HG03175 (cell line): Measurements from ENCODE around the gene CRABP2.

Experiments used
- ATAC-seq: cut with Tn5 transposase; IDR thresholded peaks from one replicate; pipeline ENCODE4 v1.9.1; 2021; ENCODE audit warnings: mild to moderate bottlenecking, moderate library complexity; ENCODE audit not compliant: unreplicated experiment

Gene CRABP2

GRCh38 chr1:156692925-156693847 is 12.2 kb downstream of the CRABP2 start:
- no peak for ATAC-seq

DNA sequence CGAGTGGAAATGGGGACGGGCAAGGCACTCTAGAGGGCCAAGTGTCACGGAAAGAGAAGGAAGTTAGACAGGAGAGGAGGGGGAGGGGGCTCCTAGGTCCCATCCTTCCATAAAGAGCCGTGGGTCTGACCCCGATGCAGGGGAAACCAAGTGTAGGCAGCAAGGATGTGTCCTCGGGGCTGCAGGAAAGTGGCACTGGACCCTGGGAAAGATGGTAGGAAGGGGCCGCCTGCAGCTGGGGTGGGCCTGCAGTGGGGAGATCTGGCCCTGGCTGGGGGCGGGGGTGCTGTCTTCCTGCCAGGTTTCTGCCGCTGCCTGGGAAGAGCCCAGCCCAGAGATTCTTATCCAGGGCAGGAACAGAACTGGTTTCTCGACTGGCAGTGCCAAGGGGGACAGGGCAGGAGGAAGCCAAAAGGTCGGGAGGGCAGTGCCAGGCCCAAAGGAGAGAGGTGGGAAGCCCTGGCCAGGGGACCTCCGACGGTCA is 12.9 kb downstream of the CRABP2 start:
- ATAC-seq = no peak

GRCh38 chr1:156691665-156692440 is 13.5 kb downstream of the CRABP2 start:
- no peak for ATAC-seq

- ATAC-seq = no peak
Observed at GRCh38 chr1:156691191-156691590, 14.2 kb downstream of the CRABP2 start.

GRCh38 chr1:156690675-156691036 is 14.7 kb downstream of the CRABP2 start:
- no peak for ATAC-seq

DNA sequence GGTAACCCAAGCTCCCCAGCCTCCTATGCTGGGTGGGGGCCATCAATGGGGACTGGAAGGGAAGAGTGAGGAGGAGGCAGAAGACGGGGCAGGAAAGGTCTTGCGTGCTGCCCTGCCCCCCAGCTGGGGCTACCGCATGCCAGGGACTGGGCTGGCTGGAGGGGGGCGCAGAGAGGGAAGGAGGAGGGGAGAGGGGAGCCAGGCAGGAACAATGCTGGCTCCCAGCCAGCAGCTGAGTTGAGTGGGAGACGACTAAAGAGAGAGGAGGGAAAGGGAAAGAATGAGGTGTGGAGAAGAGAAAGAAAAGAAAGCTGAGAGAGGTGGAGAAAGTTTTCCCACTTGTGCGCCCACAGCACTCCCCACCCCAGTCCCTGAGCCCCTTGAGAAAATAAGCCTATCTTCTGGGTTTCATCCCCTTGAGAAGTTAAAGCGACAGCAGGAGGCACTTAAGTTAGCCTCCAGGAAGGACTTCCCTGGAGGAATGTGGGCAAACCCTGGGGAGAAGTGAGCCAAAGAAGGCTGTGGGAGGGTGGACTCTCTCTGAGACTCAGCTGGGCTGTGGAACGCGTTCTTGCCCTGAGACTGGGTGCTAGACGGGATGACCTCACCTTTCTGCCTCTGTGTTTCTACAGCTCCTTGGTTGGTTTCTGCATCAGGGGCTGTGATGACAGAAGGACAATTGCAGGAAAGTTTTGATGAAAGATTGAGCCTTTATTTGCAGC is 15.3 kb downstream of the CRABP2 start:
- ATAC-seq = no peak

- ATAC-seq = peak; percentile 69
Observed at GRCh38 chr1:156689035-156689952, 16.1 kb downstream of the CRABP2 start.

GRCh38 chr1:156684227-156684782 is 21.1 kb downstream of the CRABP2 start:
- no peak for ATAC-seq

- ATAC-seq = no peak
Observed at GRCh38 chr1:156682166-156682890, 23.1 kb downstream of the CRABP2 start.

DNA sequence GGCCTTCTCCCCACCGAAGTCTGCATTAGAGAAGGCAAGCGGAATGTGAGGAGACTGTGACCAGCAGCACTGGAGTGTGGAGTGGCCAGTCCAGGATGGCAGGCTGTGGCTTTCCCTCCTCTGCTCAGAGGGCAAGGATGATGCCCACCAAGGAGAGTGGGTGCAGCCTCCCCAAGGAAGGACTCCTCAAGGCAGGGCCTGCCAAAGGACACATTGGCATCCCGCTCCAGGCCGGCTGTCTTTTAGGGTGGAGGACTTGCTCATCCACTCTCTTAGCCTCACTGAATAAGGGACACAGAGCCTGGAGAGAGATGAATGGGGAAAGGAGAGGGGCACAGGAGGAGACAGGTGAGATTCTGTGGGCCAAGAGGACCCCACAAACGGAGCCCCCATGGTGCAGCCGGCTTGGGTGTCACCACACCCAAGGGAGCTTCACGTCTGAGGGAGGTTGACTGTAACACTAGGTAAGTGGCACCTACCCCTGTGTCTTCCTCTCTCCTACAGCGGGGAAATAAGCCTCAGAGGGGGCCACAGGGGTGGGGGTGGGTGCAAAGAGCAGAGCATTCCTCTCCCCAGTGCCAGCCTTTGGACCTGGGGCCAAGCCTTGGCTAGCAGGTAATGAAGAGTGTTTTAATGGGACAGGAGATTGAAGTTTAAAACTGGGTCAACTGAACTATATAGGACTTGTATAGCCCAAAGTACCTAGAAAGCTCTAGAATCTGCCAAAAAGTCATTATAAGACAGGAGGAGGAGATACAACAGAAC is 24.0 kb downstream of the CRABP2 start:
- ATAC-seq = no peak

- ATAC-seq = no peak
Observed at GRCh38 chr1:156680056-156680455, 25.3 kb downstream of the CRABP2 start.

GRCh38 chr1:156677616-156678596 is 27.5 kb downstream of the CRABP2 start:
- ATAC-seq = no peak

DNA sequence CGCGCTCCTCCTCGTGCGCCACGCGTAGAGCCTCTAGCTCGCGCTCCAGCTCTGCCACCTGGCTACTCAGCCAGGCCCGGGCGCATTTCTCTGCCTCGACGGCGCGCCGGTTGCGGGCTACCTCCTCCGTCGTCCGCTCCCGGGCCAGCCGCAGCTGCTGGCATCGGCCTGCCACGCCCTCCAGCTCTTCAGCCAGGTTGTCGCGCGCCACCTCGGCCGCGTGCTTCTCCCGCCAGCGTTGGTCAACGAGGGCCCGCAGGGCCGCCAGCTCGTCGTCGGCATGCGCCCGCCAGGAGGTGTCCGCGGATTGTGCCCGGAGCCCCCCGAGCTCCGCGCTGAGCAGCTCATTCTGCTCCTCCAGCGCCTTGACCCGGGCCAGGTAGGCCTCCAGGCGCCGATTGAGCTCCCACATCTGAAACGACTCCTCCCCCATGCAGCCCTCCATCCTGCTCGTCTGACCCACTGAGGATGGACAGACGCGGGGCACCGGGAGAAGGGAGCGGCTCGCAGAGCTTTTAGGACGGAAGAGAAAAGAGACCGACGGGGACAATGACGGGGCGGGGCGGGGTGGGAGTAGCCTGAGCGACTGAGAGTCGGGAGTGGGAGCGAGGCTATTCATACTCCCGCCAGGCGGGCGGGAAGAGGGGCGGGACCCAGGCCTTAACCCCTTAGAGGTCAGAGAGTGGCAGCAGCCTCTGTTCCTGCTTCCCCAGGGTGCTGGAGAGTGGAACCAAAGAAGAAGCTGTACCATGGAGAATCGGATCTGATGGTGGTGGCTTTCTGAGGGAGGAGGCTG is 28.4 kb downstream of the CRABP2 start, which contains the start of gene NES:
NES (minus strand) TSS at position 588 of the 796 bp plus-strand sequence; CDS start at position 445, 143 bp downstream.
- ATAC-seq = no peak

- ATAC-seq = no peak
Observed at GRCh38 chr1:156676114-156676819, 29.1 kb downstream of the CRABP2 start.

DNA sequence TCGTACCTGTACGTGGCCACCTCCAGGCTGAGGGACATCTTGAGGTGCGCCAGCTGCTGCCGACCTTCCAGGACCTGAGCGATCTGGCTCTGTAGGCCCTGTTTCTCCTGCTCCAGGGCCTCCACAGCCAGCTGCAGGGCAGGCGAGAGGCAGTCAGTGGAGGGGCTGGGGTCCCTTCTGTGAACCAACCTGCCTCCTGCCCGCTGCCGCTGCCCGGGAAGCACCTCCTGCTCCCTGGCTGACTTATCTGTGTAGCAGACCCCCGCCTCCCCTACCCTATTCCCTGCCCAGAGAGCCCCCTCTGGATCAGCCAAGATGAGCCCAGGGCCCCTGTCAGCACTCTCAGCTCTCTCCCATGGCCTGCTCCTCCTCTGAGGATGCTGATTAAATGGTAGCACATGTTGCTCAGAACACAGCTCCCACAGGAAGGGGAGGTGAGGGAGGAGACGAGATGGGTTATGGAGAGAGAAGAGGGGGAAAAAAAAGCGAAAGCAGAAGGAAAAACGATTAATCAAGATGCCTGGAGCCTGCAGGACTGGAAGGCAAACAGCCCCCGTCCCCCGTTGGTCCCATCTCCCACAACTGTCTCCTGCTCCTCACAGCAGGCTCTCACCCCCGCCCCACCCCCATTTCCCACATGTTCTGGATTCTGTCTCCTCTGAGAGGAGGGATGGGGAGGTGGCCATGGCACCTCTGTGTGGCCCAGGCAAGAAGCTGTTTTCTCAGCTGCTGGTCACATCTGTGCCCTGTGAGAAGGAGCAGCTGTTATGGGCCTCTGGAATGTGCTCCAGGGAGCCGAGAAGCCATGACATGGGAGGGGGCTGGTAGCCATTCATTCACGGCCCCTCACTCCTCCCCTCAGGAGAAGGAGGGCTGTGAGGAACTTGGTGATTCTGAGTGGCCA is 29.9 kb downstream of the CRABP2 start:
- ATAC-seq = no peak
